IMR-90 (cell line): Measurements from ENCODE around the gene FRAS1. TPM values are rescaled to one million over a fixed set of nuclear protein-coding genes. Genes with fewer than 3 reads are reported as not detected.

Experiments
- ATAC-seq: fragments of 200-7000 bp; cut with Tn5 transposase; 2 replicates; pipeline ENCODE4 v1.9.1; 2020; ENCODE audit warnings: low read depth, mild to moderate bottlenecking, moderate library complexity
- BruUV-seq: library from RNA; stranded (reverse); fragments of 400-500 nt; replicated peaks from 2 replicates; lab custom pipeline; 2021; lab: Mats Ljungman, UMichigan
- CTCF ChIA-PET: fragments of 300-600 bp; formaldehyde crosslinking; extraction: SDS; loops from one replicate; lab custom pipeline; 2021; ENCODE audit warnings: antibody characterized with exemption; lab: Yijun Ruan, JAX
- POLR2A ChIA-PET: fragments of 300-600 bp; sonication (Branson Sonifier 250); formaldehyde crosslinking; loops from one replicate; lab custom pipeline; 2022; ENCODE audit warnings: antibody characterized with exemption; ENCODE audit not compliant: unreplicated experiment; lab: Charles Lee
- DNase-seq: peaks from one replicate; pipeline ENCODE4 v3.0.0; 2013
- H2AFZ ChIP-seq: replicated peaks from 2 replicates; pipeline ENCODE3; 2013; ENCODE audit warnings: low read length, mild to moderate bottlenecking; ENCODE audit not compliant: poor library complexity
- H2AK5ac ChIP-seq: 2 replicates; pipeline ENCODE4 v1.6.1; 2013; ENCODE audit warnings: low read depth, low read length, inconsistent platforms
- H2AK9ac ChIP-seq: replicated peaks from 2 replicates; pipeline ENCODE3; 2013; ENCODE audit warnings: mild to moderate bottlenecking, low read depth, low read length, moderate library complexity; ENCODE audit not compliant: poor library complexity
- H2BK120ac ChIP-seq: 2 replicates; pipeline ENCODE4 v1.6.1; 2013; ENCODE audit warnings: low read depth, low read length, inconsistent platforms
- H2BK15ac ChIP-seq: 3 replicates; pipeline ENCODE4 v1.6.1; 2013; ENCODE audit warnings: low read depth, low read length, inconsistent platforms
- H2BK20ac ChIP-seq: 2 replicates; pipeline ENCODE4 v1.6.1; 2013; ENCODE audit warnings: low read depth, mild to moderate bottlenecking, inconsistent platforms, low read length, moderate library complexity
- H2BK5ac ChIP-seq: 2 replicates; pipeline ENCODE4 v1.6.1; 2013; ENCODE audit warnings: mild to moderate bottlenecking, low read depth, low read length, inconsistent platforms; ENCODE audit not compliant: poor library complexity, severe bottlenecking
- H3K14ac ChIP-seq: replicated peaks from 2 replicates; pipeline ENCODE4 v1.6.1; 2013; ENCODE audit warnings: low read depth, low read length, inconsistent platforms
- H3K18ac ChIP-seq: 2 replicates; pipeline ENCODE4 v1.6.1; 2013; ENCODE audit warnings: low read depth, low read length, control low read depth
- H3K23ac ChIP-seq: 2 replicates; pipeline ENCODE4 v1.6.1; 2013; ENCODE audit warnings: low read depth, low read length, inconsistent platforms
- H3K27ac ChIP-seq: 2 replicates; pipeline ENCODE4 v1.5.1; 2013; ENCODE audit warnings: mild to moderate bottlenecking, control low read depth, low read length; ENCODE audit not compliant: insufficient read depth
- H3K27me3 ChIP-seq: 2 replicates; pipeline ENCODE4 v1.6.1; 2013; ENCODE audit warnings: low read length; ENCODE audit not compliant: control insufficient read depth, insufficient read depth
- H3K36me3 ChIP-seq: 2 replicates; pipeline ENCODE4 v1.6.1; 2013; ENCODE audit warnings: low read length, mixed read lengths; ENCODE audit not compliant: control insufficient read depth, insufficient read depth
- H3K4ac ChIP-seq: 2 replicates; pipeline ENCODE4 v1.6.1; 2013; ENCODE audit warnings: low read depth, low read length, inconsistent platforms
- H3K4me1 ChIP-seq: 2 replicates; pipeline ENCODE4 v1.6.1; 2013; ENCODE audit warnings: low read length, mixed read lengths; ENCODE audit not compliant: control insufficient read depth, insufficient read depth
- H3K4me2 ChIP-seq: 2 replicates; pipeline ENCODE4 v1.6.1; 2013; ENCODE audit warnings: low read depth, mild to moderate bottlenecking, control low read depth, low read length, moderate library complexity
- H3K4me3 ChIP-seq: 2 replicates; pipeline ENCODE4 v1.5.1; 2013; ENCODE audit warnings: low read depth, mild to moderate bottlenecking, control low read depth, low read length, moderate library complexity; ENCODE audit not compliant: insufficient read depth
- H3K56ac ChIP-seq: 2 replicates; pipeline ENCODE4 v1.6.1; 2013; ENCODE audit warnings: low read length, inconsistent platforms; ENCODE audit not compliant: insufficient read depth; ENCODE audit errors: extremely low read depth
- H3K79me1 ChIP-seq, 2 experiments: 2 replicates each; pipeline ENCODE4 v1.6.1; 2013; ENCODE audit warnings: low read length in 2 of 2, inconsistent platforms in 1 of 2, low read depth in 1 of 2
- H3K9ac ChIP-seq: 2 replicates; pipeline ENCODE4 v1.6.1; 2013; ENCODE audit warnings: low read depth, low read length, control low read depth
- H3K9me1 ChIP-seq: 2 replicates; pipeline ENCODE4 v1.6.1; 2013; ENCODE audit warnings: low read length, inconsistent platforms; ENCODE audit not compliant: insufficient read depth
- H3K9me3 ChIP-seq: 2 replicates; pipeline ENCODE4 v1.6.1; 2013; ENCODE audit warnings: low read length; ENCODE audit not compliant: control insufficient read depth, insufficient read depth
- H4K20me1 ChIP-seq: 2 replicates; pipeline ENCODE4 v1.6.1; 2013; ENCODE audit warnings: low read length, inconsistent platforms; ENCODE audit not compliant: insufficient read depth
- H4K5ac ChIP-seq: 2 replicates; pipeline ENCODE4 v1.6.1; 2013; ENCODE audit warnings: mild to moderate bottlenecking, low read depth, low read length, control low read depth
- H4K8ac ChIP-seq, 2 experiments: 2 replicates each; pipeline ENCODE4 v1.6.1; 2013; ENCODE audit warnings: low read depth in 2 of 2, low read length in 2 of 2, control low read depth in 1 of 2, inconsistent platforms in 1 of 2
- H4K91ac ChIP-seq: 2 replicates; pipeline ENCODE4 v1.6.1; 2013; ENCODE audit warnings: low read depth, low read length, inconsistent platforms; ENCODE audit not compliant: insufficient read depth
- BHLHE40 ChIP-seq: fragments of 150-350 bp; IDR thresholded peaks from 2 replicates; pipeline ENCODE4 v1.6.1; 2016; ENCODE audit warnings: mild to moderate bottlenecking, low read depth, low read length
- CEBPB ChIP-seq: IDR thresholded peaks from 2 replicates; pipeline ENCODE4 v1.6.1; 2012; ENCODE audit warnings: low read depth, low read length, improper control_type of control experiment
- CHD1 ChIP-seq: IDR thresholded peaks from 2 replicates; pipeline ENCODE4 v1.6.1; 2012; ENCODE audit warnings: low read depth, low read length, improper control_type of control experiment
- FOS ChIP-seq: fragments of 150-350 bp; IDR thresholded peaks from 2 replicates; pipeline ENCODE4 v1.6.1; 2016; ENCODE audit warnings: low read depth, low read length
- MAZ ChIP-seq: IDR thresholded peaks from 2 replicates; pipeline ENCODE4 v1.6.1; 2012; ENCODE audit warnings: low read depth, mild to moderate bottlenecking, low read length, improper control_type of control experiment, moderate library complexity, borderline replicate concordance
- MXI1 ChIP-seq: IDR thresholded peaks from 2 replicates; pipeline ENCODE4 v1.6.1; 2012; ENCODE audit warnings: low read depth, mild to moderate bottlenecking, low read length, moderate library complexity, borderline replicate concordance
- NFE2L2 ChIP-seq: fragments of 150-350 bp; IDR thresholded peaks from 2 replicates; pipeline ENCODE4 v1.6.1; 2016; ENCODE audit warnings: low read depth, mild to moderate bottlenecking, low read length
- POLR2A ChIP-seq: IDR thresholded peaks from 2 replicates; pipeline ENCODE4 v1.6.1; 2012; ENCODE audit warnings: mild to moderate bottlenecking, low read depth, low read length
- RFX5 ChIP-seq: IDR thresholded peaks from 2 replicates; pipeline ENCODE4 v1.8.0; 2012; ENCODE audit warnings: low read depth, mild to moderate bottlenecking, low read length, moderate library complexity
- SMC3 ChIP-seq: fragments of 150-350 bp; IDR thresholded peaks from 2 replicates; pipeline ENCODE4 v1.6.1; 2016; ENCODE audit warnings: low read depth, mild to moderate bottlenecking, antibody characterized with exemption, low read length, moderate library complexity
- WGBS, 2 experiments: methylation state at CpG; one replicate each; pipeline versions ENCODE4 v1.1.5 to v1.1.7; 2013; ENCODE audit warnings: missing lambda C conversion rate in 2 of 2; ENCODE audit not compliant: insufficient read length in 1 of 2; ENCODE audit errors: extremely low coverage in 2 of 2; 5-methylcytosine and 5-hydroxymethylcytosine counted together
- dilution Hi-C: fragments of 300-500 bp; cut with HindIII; formaldehyde crosslinking; loops from one replicate; pipeline ENCODE4 v1.14.3; 2018; ENCODE audit warnings: low sequenced_read_pairs; ENCODE audit not compliant: unreplicated experiment
- in situ Hi-C: fragments of 300-500 bp; cut with MboI; formaldehyde crosslinking; loops from 3 replicates; pipeline ENCODE4 v1.14.3; 2019; ENCODE audit warnings: low sequenced_read_pairs, inconsistent platforms, mixed read lengths
- intact Hi-C: fragments of 100-400 bp; cut with micrococcal nuclease; formaldehyde crosslinking; loops from 2 replicates; pipeline ENCODE4 v1.10.0; 2022
- polyA plus RNA-seq, 3 experiments: library from polyadenylated mRNA; depleted of rRNA; stranded (reverse); fragments of >200 nt; gene quantifications; 2 replicates each; pipeline ENCODE4 v1.2.3, GENCODE V29; 2012; ENCODE audit warnings: low replicate concordance in 1 of 3
- total RNA-seq: library from RNA; depleted of rRNA; stranded (reverse); fragments of >200 nt; gene quantifications from 2 replicates; pipeline ENCODE4 v1.2.3, GENCODE V29; 2012
- TF ChIP-seq, protein P1 (sequence below): fragments of 150-350 bp; IDR thresholded peaks from 2 replicates; pipeline ENCODE4 v1.6.1; 2016; ENCODE audit warnings: low read depth, mild to moderate bottlenecking, low read length, moderate library complexity, borderline replicate concordance
- TF ChIP-seq, protein P2 (sequence below): fragments of 150-350 bp; IDR thresholded peaks from 2 replicates; pipeline ENCODE4 v1.6.1; 2017; ENCODE audit warnings: mild to moderate bottlenecking, antibody characterized with exemption, low read length, low read depth

The FRAS1 gene
- total and polyA plus RNA-seq, 2 of the 4 experiments (the other 2 are of a cell fraction), result under 0.01 to 0.03 TPM

GRCh38 chr4:78323439-78323838 is 266.3 kb downstream of the FRAS1 start:
- Histone ChIP-seq H2BK15ac (no peak overlapping the region), H3K36me3 (no peaks in the 10 kb centered on the region), H3K18ac (no peak overlapping the region), H3K9me3 (no peaks in the 10 kb centered on the region), H2BK120ac (no peak overlapping the region), H3K4me1 (no peaks in the 10 kb centered on the region), H2BK20ac (no peak overlapping the region), H3K4me2 (no peak overlapping the region), H3K4me3 (no peak overlapping the region), H2BK5ac (no peak overlapping the region), H4K5ac (no peak overlapping the region), H4K8ac (no peak overlapping the region), H3K14ac (no peak overlapping the region), H2AK5ac (no peak overlapping the region), H4K91ac (no peak overlapping the region), H4K20me1 (no peaks in the 10 kb centered on the region), H3K27me3 (peaks cover 3% of the 10 kb centered on the region), H3K4ac (no peak overlapping the region), H3K27ac (no peak overlapping the region), H3K23ac (no peak overlapping the region), H3K9ac (no peak overlapping the region), H2AK9ac (no peak overlapping the region), H3K56ac (no peak overlapping the region), H3K9me1 (no peaks in the 10 kb centered on the region), H2AFZ (no peak overlapping the region), H3K79me1 (no peaks in the 10 kb centered on the region)
- intact Hi-C loops, result no loop called here
- CTCF ChIA-PET, result no interaction called here
- BruUV-seq, result no TSS peak
- TF ChIP-seq MXI1 (no peak), BHLHE40 (no peak), CEBPB (no peak), RFX5 (no peak), CHD1 (no peak), NFE2L2 (no peak), SMC3 (no peak), FOS (no peak), MAZ (no peak), POLR2A (no peak)
- TF ChIP-seq, protein P1, sequence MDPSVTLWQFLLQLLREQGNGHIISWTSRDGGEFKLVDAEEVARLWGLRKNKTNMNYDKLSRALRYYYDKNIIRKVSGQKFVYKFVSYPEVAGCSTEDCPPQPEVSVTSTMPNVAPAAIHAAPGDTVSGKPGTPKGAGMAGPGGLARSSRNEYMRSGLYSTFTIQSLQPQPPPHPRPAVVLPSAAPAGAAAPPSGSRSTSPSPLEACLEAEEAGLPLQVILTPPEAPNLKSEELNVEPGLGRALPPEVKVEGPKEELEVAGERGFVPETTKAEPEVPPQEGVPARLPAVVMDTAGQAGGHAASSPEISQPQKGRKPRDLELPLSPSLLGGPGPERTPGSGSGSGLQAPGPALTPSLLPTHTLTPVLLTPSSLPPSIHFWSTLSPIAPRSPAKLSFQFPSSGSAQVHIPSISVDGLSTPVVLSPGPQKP, result no peak
- TF ChIP-seq, protein P2, sequence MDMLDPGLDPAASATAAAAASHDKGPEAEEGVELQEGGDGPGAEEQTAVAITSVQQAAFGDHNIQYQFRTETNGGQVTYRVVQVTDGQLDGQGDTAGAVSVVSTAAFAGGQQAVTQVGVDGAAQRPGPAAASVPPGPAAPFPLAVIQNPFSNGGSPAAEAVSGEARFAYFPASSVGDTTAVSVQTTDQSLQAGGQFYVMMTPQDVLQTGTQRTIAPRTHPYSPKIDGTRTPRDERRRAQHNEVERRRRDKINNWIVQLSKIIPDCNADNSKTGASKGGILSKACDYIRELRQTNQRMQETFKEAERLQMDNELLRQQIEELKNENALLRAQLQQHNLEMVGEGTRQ, result no peak
- in situ Hi-C loops, result no loop called here
- POLR2A ChIA-PET, result no interaction called here
- no peak for ATAC-seq
- dilution Hi-C loops, result no loop called here
- DNase-seq, result no peak
- WGBS, 2 experiments, result no CpG with 5 or more reads among the region's 3 CpGs
